Thyroid gland (tissue), 4 donors: ENCODE results near the gene ZNF536.

Experiments used
- POLR2A ChIP-seq, 2 donors: fragments of 450-650 bp; IDR thresholded peaks; one replicate each; pipeline ENCODE4 v1.6.1; 2017; ENCODE audit warnings: antibody characterized with exemption in 2 of 2, mild to moderate bottlenecking in 2 of 2, moderate library complexity in 1 of 2
- TF ChIP-seq, protein P1 (sequence below), 6 experiments: fragments of 200-600 bp in 3 of 6; fragments of 450-650 bp in 3 of 6; sonication (generic) in 3 of 6; IDR thresholded peaks; one replicate each; pipeline ENCODE4 v1.5.1; 2016 to 2019; ENCODE audit warnings: antibody characterized with exemption in 6 of 6, mild to moderate bottlenecking in 2 of 6, inconsistent platforms in 1 of 6, moderate library complexity in 1 of 6

DNA sequence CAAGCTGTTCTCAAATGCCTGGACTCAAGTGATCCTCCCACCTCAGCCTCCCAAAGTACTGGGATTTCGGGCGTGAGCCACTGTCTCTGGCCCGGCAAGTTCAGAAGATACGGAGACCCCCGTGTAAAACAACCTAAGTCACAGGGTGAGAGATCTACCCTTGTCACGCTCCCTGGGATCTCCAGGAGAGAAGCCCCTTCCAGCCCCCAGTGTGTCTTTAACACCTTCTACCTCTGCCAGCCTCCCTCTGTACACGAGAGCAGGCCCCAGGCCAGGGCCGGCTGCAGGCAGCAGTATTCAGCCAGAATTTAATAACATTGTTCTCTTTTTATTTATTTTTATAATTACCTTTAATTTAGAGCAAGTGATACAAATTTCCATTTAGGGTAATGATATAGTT lies 49.4 kb downstream of the ZNF536 start:
- TF ChIP-seq POLR2A (IDR thresholded peaks at IDR 0.05): no peak
- TF ChIP-seq, protein P1, sequence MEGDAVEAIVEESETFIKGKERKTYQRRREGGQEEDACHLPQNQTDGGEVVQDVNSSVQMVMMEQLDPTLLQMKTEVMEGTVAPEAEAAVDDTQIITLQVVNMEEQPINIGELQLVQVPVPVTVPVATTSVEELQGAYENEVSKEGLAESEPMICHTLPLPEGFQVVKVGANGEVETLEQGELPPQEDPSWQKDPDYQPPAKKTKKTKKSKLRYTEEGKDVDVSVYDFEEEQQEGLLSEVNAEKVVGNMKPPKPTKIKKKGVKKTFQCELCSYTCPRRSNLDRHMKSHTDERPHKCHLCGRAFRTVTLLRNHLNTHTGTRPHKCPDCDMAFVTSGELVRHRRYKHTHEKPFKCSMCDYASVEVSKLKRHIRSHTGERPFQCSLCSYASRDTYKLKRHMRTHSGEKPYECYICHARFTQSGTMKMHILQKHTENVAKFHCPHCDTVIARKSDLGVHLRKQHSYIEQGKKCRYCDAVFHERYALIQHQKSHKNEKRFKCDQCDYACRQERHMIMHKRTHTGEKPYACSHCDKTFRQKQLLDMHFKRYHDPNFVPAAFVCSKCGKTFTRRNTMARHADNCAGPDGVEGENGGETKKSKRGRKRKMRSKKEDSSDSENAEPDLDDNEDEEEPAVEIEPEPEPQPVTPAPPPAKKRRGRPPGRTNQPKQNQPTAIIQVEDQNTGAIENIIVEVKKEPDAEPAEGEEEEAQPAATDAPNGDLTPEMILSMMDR (IDR thresholded peaks at IDR 0.05): no peak
